ENCODE results near the gene VANGL2. TPM values are rescaled to one million over a fixed set of nuclear protein-coding genes. Genes with fewer than 3 reads are reported as not detected.

The VANGL2 gene
- total RNA-seq, 2 donors from 2014 or later: 5.8 to 6.3 TPM

- ATAC-seq: peak; percentile 40
- intact Hi-C loops (cut with DNase I, micrococcal nuclease): no loop called here
- DNase-seq: peak in 1 of 2 donors; percentile 37
These were observed 502 bp downstream of the VANGL2 start for GRCh38 chr1:160400646-160401486.

GRCh38 chr1:160401487-160401805, 1.1 kb downstream of the VANGL2 start:
- DNase-seq (peak in 1 of 2 donors; percentile 22), ATAC-seq (peak; percentile 50)
- intact Hi-C loops (cut with DNase I, micrococcal nuclease): no loop called here

- intact Hi-C loops (cut with DNase I, micrococcal nuclease): no loop called here
- ATAC-seq: no peak
- no peak for DNase-seq
These were observed 1.8 kb downstream of the VANGL2 start for GRCh38 chr1:160402001-160402795.

GRCh38 chr1:160403244-160403643, 2.9 kb downstream of the VANGL2 start:
- DNase-seq: no peak
- intact Hi-C loops (cut with DNase I, micrococcal nuclease): no loop called here
- no peak for ATAC-seq

GRCh38 chr1:160404094-160404493, 3.7 kb downstream of the VANGL2 start:
- DNase-seq: no peak
- intact Hi-C loops (cut with DNase I, micrococcal nuclease): no loop called here
- ATAC-seq: no peak

- intact Hi-C loops (cut with DNase I, micrococcal nuclease): no loop called here
- DNase-seq: no peak
These were observed 5.0 kb downstream of the VANGL2 start for GRCh38 chr1:160405331-160405877.

GRCh38 chr1:160406131-160406968, 6.0 kb downstream of the VANGL2 start:
- no peak for DNase-seq
- ATAC-seq: peak; percentile 19

More at GRCh38 chr1:160405331-160405877, 5.0 kb downstream of the VANGL2 start:
- no peak for ATAC-seq

GRCh38 chr1:160407839-160408801, 7.8 kb downstream of the VANGL2 start:
- intact Hi-C loops (cut with DNase I, micrococcal nuclease): no loop called here
- ATAC-seq (peak; percentile 73), DNase-seq (peak in 1 of 2 donors; percentile 46)

More at GRCh38 chr1:160406131-160406968, 6.0 kb downstream of the VANGL2 start:
- intact Hi-C loops (cut with DNase I, micrococcal nuclease): no loop called here

GRCh38 chr1:160408864-160409263, 8.5 kb downstream of the VANGL2 start:
- intact Hi-C loops (cut with DNase I, micrococcal nuclease): no loop called here
- DNase-seq (no peak), ATAC-seq (no peak)

- ATAC-seq: no peak
- intact Hi-C loops (cut with DNase I, micrococcal nuclease): no loop called here
- no peak for DNase-seq
These were observed 9.1 kb downstream of the VANGL2 start for GRCh38 chr1:160409486-160409885.

GRCh38 chr1:160410406-160411005, 10.1 kb downstream of the VANGL2 start:
- DNase-seq: no peak
- intact Hi-C loops (cut with DNase I, micrococcal nuclease): no loop called here
- ATAC-seq: no peak

- DNase-seq (no peak), ATAC-seq (peak; percentile 24)
- intact Hi-C loops (cut with DNase I, micrococcal nuclease): no loop called here
These were observed 11.1 kb downstream of the VANGL2 start for GRCh38 chr1:160411271-160412027.

GRCh38 chr1:160412028-160412362, 11.6 kb downstream of the VANGL2 start:
- ATAC-seq: no peak
- no peak for DNase-seq
- intact Hi-C loops (cut with DNase I, micrococcal nuclease): no loop called here

- intact Hi-C loops (cut with DNase I, micrococcal nuclease): no loop called here
- ATAC-seq: no peak
- no peak for DNase-seq
These were observed 13.4 kb downstream of the VANGL2 start for GRCh38 chr1:160413716-160414115.

GRCh38 chr1:160414881-160415280, 14.5 kb downstream of the VANGL2 start:
- ATAC-seq (no peak), DNase-seq (no peak)
- intact Hi-C loops (cut with DNase I, micrococcal nuclease): no loop called here

- DNase-seq: no peak
- no peak for ATAC-seq
- intact Hi-C loops (cut with DNase I, micrococcal nuclease): no loop called here
These were observed 15.4 kb downstream of the VANGL2 start for GRCh38 chr1:160415696-160416290.
